ENCODE results near the gene AHNAK.

GRCh38 chr11:62534779-62535545, 11.6 kb downstream of the AHNAK start:
- TF ChIP-seq, protein P1, sequence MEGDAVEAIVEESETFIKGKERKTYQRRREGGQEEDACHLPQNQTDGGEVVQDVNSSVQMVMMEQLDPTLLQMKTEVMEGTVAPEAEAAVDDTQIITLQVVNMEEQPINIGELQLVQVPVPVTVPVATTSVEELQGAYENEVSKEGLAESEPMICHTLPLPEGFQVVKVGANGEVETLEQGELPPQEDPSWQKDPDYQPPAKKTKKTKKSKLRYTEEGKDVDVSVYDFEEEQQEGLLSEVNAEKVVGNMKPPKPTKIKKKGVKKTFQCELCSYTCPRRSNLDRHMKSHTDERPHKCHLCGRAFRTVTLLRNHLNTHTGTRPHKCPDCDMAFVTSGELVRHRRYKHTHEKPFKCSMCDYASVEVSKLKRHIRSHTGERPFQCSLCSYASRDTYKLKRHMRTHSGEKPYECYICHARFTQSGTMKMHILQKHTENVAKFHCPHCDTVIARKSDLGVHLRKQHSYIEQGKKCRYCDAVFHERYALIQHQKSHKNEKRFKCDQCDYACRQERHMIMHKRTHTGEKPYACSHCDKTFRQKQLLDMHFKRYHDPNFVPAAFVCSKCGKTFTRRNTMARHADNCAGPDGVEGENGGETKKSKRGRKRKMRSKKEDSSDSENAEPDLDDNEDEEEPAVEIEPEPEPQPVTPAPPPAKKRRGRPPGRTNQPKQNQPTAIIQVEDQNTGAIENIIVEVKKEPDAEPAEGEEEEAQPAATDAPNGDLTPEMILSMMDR (conservative IDR thresholded peaks at IDR 0.05; ENCODE audit: low read depth, low read length), result no peak
- no peak for TF ChIP-seq EZH2 (IDR thresholded peaks at IDR 0.05; ENCODE audit: borderline replicate concordance, low read depth, low read length, poor library complexity, severe bottlenecking)

Data from A673 (cell line).